Non-pigmented ciliary epithelial cell (primary cell): ENCODE data around the gene DCST2.

ENCODE experiments used
- DNase-seq: peaks from one replicate; pipeline ENCODE4 v3.0.0-alpha.2; 2010; ENCODE audit warnings: low read depth

DCST2 gene

GRCh38 chr1:155049651-155050559 is 16.3 kb upstream of the DCST2 start:
- DNase-seq: no peak

DNA sequence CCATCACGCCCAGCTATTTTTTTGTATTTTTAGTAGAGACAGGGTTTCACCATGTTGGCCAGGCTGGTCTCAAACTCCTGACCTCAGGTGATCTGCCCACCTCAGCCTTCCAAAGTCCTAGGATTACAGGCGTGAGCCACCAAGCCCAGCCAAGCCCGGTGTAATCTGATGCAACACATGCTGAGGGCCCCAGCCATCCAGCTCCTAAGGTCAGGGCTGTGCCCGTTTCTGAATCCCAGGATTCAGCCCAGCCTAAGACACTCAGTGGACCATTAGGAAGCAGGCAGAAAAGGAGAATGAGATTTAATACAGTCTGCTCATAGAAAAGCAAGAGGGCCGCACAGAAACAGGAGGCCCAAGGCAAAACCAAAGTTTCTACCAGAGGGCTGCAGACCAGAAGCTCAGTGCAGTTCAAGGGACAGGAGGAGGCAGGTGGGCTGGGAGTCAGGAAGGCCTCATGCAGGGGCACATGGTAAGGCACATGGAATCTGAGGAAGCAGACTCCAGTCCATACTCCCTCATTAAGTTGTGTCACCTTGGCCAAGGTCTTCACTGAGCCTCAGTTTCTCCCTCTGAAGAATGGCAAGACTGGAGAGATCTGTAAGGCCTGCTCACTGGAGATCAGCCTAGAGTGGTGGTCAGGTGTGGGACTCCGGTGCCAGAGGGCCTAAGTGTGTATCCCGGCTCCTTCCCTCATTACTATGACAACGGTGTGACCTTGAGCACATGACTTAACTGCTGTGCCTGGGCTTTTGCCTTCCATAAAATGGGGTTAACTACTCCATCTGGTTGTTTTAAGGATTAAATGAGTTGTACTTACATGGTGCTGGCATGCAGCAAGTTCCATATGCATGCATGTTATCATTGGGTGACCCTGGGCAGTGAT is 15.1 kb upstream of the DCST2 start:
- no peak for DNase-seq

DNA sequence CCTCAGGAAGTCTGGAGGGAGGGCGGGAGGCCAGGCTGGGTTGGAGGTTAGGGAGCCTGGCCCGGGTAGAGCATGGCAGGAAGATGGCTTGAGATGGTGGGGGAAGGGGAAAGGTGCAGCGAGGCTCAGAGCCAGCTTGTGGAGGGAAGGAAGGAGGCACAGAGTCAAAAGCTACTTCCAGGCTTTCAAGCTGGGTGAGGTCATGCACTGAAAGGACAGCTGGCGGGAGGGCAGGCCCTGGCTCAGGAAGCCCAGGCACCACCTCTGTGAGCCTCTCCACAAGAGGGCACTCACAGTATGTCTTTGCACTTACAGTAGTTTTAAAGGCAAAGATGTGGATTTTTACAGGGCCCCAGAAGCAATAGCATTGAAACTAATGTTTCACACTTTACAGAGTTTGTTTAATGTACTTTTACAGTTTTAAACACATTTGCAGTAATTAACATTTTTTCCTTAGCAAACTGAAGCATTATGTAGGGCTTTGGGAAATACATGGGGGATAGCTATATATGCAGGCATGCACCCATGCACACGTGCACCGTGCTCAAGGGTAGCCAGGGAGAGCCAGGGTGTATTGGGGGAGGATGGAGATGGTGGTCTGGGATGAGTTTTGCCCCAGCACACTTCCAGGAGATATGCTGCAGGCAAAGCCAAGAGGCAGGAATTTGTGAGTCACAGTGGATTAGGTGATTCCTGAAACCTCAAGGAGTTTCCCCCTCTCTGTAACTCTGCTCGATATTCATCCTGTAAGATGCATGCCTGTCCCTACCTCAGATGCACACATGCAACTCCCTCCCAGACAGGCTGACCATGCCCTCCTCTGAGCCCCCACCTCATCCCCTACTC is 11.5 kb upstream of the DCST2 start:
- DNase-seq: no peak

GRCh38 chr1:155044365-155044764 is 10.8 kb upstream of the DCST2 start:
- no peak for DNase-seq

DNA sequence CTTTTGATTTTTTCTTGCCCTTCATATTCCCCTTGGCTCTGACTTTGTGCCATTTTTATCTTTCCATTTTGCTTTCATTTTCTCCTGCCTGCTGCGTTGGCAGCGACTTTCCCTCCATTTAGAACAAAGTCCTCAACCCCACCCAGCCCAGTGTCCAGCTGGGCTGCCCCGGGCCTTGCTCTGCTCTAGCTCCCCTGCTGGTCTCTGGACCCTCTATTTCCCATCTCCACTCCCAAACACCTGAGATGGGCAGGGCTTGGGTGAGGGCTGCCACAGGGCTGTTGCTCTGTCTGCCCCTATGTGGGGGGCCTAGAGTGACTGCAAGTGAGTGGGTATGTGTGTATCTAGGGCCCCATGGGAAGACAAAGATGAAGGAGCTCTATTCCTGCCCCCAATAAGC is 10.2 kb upstream of the DCST2 start:
- no peak for DNase-seq

DNA sequence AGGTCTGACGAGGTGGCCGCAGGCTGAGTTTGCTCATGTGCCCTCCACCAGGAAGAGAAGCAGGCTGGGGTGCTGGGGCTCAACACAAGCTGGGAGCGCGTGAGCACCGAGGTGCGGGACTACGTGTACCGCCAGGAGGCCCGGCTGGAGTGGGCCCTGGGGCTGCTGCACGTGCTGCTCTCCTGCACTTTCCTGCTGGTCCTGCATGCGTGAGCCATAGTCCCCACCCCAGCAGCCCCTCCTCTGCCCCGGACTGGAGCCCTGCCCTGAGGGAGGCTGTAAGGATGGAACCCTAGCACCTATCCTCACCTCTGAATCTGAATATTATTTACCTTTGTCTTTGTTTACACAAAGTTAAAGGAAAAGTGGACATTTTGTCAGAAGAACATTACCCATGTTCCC is 9.7 kb upstream of the DCST2 start:
- DNase-seq: no peak

GRCh38 chr1:155042789-155043188 is 9.2 kb upstream of the DCST2 start:
- DNase-seq: no peak

DNA sequence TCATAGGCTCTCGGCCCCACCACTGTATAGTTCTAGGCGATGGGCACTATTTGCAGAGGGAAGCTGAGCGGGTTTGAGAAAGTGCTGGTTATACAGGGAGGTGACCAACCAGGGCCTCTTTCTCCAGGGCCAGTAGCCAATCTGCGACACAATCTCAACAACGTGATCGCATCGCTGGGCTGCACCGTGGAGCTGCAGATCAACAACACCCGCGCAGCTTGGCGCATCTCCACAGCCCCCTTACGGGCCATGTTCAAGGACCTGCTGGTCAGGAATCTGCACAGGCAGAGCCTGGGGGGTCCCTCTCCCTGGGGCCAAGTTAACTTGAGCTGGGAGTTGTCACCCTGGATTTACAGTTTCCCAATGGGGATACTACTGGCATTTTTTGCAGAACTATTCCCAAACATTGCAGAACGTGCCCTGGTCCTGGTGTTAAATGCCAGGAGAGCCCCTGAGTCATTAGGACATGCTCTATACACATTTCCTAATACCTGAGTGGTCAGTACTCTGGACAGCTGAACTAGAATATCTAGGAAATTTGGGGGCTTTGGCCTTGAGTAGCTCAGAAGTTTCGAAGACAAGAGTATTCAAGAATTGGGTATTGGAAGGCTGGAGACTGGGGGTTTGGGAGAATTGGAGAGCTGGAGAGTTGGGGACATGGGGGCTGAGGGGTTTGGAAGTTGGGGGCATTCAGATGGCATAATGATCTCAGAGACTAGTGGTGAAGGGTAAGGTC is 6.9 kb upstream of the DCST2 start:
- DNase-seq: no peak

- DNase-seq: no peak
These were observed 5.7 kb upstream of the DCST2 start for GRCh38 chr1:155039308-155039669.

- no peak for DNase-seq
These were observed 5.2 kb upstream of the DCST2 start for GRCh38 chr1:155038602-155039307.

DNA sequence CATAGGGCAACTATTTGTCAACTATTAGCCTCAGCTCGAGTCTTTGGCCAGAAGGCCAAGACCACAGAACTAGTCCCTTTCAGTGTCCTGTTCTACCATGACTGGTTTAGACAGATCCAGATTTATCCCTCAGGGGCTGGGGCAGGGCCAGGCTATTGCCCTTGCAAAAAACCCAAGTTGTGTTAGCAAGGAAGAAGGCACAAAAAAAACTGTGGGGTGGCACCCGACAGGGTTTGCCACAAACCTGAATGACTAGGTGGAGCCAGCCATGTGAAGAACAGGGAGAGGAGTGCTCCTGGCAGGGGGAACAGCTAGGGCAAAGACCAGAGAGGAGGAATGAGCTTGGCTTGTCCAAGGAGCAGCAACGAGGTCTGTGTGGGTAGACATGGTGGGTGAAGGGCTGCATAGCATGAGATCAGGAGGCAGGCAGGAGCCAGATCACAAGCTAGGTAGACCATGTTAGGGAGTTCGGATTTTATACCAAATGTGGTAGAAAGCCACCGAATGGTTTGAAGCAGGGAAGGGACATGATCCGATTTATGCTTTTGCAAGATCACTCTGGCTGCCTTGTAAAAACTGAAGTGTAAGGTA is 4.4 kb upstream of the DCST2 start:
- no peak for DNase-seq

GRCh38 chr1:155037043-155037442 is 3.5 kb upstream of the DCST2 start:
- no peak for DNase-seq

DNA sequence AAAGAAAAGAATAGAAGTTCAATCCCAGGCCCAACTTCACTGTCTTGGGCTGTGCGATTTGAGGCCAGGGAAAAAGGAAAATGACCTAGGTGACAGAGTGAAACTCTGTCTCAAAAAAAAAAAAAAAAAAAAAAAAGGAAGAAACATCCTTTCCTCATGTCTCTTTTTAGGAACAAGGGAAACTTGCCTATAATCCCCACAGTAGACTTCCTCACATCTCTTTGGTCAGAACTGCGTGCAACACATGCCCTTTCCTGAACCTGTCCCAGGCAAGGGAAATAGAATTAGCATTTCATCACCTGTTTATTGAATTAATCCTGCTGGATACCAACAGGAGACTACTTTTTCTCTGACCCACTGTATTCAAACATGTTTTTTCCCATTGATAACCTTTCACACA is 2.4 kb upstream of the DCST2 start:
- no peak for DNase-seq

GRCh38 chr1:155034318-155035208 is 982 bp upstream of the DCST2 start:
- no peak for DNase-seq

DNA sequence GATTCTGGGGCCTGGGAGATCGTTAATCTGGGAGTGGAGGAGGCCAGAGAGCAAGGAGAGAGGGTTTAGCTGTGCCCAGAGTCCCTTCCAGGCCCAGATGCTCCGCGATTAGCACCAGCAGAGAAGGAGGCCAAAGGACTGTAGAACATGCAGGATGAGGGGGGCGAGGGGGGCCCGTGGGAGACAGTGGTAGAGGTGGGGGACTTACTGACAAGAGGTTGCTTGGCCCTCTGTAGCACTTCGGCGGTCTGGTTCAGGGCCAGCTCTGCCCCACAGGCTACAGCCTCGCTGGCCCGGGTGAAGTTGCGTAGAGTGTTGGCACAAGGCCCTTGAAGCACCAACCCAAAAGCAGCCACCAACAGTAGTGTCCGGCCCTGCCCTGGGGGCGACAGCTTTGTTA is 695 bp downstream of the DCST2 start:
- no peak for DNase-seq

- no peak for DNase-seq
These were observed 2.7 kb downstream of the DCST2 start for GRCh38 chr1:155030899-155031298.

DNA sequence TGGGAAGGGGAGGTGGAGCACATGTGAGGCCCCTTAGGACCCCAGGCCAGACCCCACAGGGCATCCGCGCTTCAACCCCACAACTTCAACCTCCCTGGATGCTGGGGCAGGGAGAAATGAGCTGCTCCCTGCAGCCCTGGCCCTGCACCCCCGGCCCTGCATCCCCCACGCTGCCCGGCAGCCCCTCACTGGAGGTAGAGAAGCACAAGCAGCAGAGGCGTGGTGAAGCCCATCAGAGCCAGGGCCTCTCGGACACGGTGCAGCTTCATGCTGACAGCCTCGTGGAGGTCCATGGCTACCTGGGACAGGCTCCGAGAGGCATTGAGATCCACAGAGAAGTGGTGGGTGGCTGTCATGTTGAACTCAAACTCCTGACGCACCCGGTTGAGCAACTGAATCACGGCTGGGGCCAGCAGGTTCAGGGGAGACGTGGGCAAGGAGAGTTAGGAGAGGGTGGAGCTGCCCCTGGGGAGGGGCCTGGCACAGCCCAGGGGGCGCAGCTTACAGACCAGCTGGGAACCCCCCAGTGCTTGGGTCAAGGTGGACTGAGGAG is 3.3 kb downstream of the DCST2 start:
- no peak for DNase-seq

DNA sequence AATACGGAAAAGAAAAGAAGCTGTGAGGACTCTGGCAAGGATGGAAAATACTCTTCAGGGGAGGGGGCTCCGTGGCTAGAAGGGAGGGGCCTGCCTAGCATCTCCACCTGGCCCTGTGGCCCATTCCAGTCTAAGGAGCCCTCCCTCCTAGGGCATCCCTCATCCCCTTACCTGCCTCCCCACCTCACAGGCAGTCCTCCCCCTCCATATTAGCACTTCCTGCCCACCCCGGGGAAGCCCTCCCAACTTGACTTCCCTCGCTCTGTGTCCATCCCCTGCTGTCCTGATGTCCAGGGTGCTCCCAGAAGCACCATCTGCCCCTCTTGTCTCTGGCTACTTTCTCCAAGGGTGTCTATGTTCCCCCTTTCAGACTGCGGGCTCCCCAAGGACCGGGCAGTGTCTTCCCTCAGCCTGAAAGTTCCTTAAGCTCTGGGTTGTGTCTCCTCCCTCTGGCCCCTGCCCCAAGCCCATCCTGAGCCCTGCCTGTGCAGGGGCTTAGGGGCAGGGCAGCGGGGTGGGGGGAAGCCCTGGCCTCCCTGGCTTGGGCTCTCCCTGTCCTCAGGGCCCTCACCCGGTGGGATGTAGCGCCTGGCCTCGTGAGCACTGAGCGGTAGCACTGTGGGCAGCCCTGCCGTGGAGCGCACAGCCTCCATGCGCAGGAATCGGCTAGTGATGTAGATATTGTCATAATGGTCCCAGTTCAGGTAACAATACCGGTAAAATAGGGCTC is 3.9 kb downstream of the DCST2 start:
- no peak for DNase-seq
